Uterus (tissue), 2 donors: Measurements from ENCODE around the gene COL18A1.
A peak's percentile ranks its signal among the peaks of the same experiment; 100 is the strongest.

ENCODE experiments used
- POLR2A ChIP-seq, 2 donors: fragments of 450-650 bp; IDR thresholded peaks; one replicate each; pipeline ENCODE4 v1.6.1; 2016; ENCODE audit warnings: antibody characterized with exemption in 2 of 2, mild to moderate bottlenecking in 1 of 2, moderate library complexity in 1 of 2
- TF ChIP-seq, protein P1 (sequence below), 4 experiments: fragments of 200-600 bp in 2 of 4; fragments of 450-650 bp in 2 of 4; sonication (generic) in 2 of 4; IDR thresholded peaks; one replicate each; pipeline ENCODE4 v1.5.1; 2016 to 2019; ENCODE audit warnings: antibody characterized with exemption in 4 of 4, mild to moderate bottlenecking in 2 of 4, moderate library complexity in 1 of 4

GRCh38 chr21:45363921-45364467 is 41.0 kb upstream of the COL18A1 start:
- TF ChIP-seq, protein P1, sequence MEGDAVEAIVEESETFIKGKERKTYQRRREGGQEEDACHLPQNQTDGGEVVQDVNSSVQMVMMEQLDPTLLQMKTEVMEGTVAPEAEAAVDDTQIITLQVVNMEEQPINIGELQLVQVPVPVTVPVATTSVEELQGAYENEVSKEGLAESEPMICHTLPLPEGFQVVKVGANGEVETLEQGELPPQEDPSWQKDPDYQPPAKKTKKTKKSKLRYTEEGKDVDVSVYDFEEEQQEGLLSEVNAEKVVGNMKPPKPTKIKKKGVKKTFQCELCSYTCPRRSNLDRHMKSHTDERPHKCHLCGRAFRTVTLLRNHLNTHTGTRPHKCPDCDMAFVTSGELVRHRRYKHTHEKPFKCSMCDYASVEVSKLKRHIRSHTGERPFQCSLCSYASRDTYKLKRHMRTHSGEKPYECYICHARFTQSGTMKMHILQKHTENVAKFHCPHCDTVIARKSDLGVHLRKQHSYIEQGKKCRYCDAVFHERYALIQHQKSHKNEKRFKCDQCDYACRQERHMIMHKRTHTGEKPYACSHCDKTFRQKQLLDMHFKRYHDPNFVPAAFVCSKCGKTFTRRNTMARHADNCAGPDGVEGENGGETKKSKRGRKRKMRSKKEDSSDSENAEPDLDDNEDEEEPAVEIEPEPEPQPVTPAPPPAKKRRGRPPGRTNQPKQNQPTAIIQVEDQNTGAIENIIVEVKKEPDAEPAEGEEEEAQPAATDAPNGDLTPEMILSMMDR (IDR thresholded peaks at IDR 0.05), result no peak
- TF ChIP-seq POLR2A (IDR thresholded peaks at IDR 0.05), result peak in 1 of 2 donors; percentile 29
